Stimulated activated CD8-positive, alpha-beta memory T cell treated with anti-CD3 and anti-CD28 coated beads, Interleukin-12 subunit alpha, Interleukin-12 subunit beta, amount 100 ng/mL, for 1 hour (primary cell): Measurements from ENCODE around the gene DOCK1.
"Not testable (repeated sequence)": the region's sequence is repeated elsewhere in the genome, so short reads cannot be mapped to it uniquely, and the experiment has no call there.

Source experiments
- DNase-seq: peaks from one replicate; pipeline ENCODE4 v3.0.0-alpha.2; 2020; ENCODE audit warnings: low read depth

DOCK1 gene

GRCh38 chr10:126926568-126926967 is 21.3 kb downstream of the DOCK1 start:
- DNase-seq, result no peak

- DNase-seq, result no peak
Observed at GRCh38 chr10:126927799-126928198, 22.6 kb downstream of the DOCK1 start.

- no peak for DNase-seq
Observed at GRCh38 chr10:126928274-126928673, 23.0 kb downstream of the DOCK1 start.

GRCh38 chr10:126929391-126929790 is 24.2 kb downstream of the DOCK1 start:
- DNase-seq, result no peak

- no peak for DNase-seq
Observed at GRCh38 chr10:126930131-126930882, 25.1 kb downstream of the DOCK1 start.

- DNase-seq, result no peak
Observed at GRCh38 chr10:126930883-126931503, 25.8 kb downstream of the DOCK1 start.

- DNase-seq, result no peak
Observed at GRCh38 chr10:126931544-126931943, 26.3 kb downstream of the DOCK1 start.

- DNase-seq, result no peak
Observed at GRCh38 chr10:126932516-126932915, 27.3 kb downstream of the DOCK1 start.

- no peak for DNase-seq
Observed at GRCh38 chr10:126933116-126933515, 27.9 kb downstream of the DOCK1 start.

- no peak for DNase-seq
Observed at GRCh38 chr10:126935263-126935946, 30.2 kb downstream of the DOCK1 start.

- no peak for DNase-seq
Observed at GRCh38 chr10:126937026-126937425, 31.8 kb downstream of the DOCK1 start.

- DNase-seq, result not testable (repeated sequence)
Observed at GRCh38 chr10:126938121-126938520, 32.9 kb downstream of the DOCK1 start.

GRCh38 chr10:126939706-126940105 is 34.5 kb downstream of the DOCK1 start:
- no peak for DNase-seq

GRCh38 chr10:126940670-126941310 is 35.6 kb downstream of the DOCK1 start:
- DNase-seq, result no peak

- no peak for DNase-seq
Observed at GRCh38 chr10:126944191-126944590, 39.0 kb downstream of the DOCK1 start.

GRCh38 chr10:126945351-126946030 is 40.3 kb downstream of the DOCK1 start:
- no peak for DNase-seq

GRCh38 chr10:126946746-126947145 is 41.5 kb downstream of the DOCK1 start:
- DNase-seq, result no peak

GRCh38 chr10:126948355-126949160 is 43.3 kb downstream of the DOCK1 start:
- DNase-seq, result no peak

GRCh38 chr10:126949161-126949503 is 43.9 kb downstream of the DOCK1 start:
- DNase-seq, result no peak

- no peak for DNase-seq
Observed at GRCh38 chr10:126950401-126951105, 45.3 kb downstream of the DOCK1 start.

GRCh38 chr10:126953886-126954285 is 48.7 kb downstream of the DOCK1 start:
- no peak for DNase-seq
